Right renal pelvis (tissue), 4 donors: ENCODE data around the gene ETS2. TPM values are rescaled to one million over a fixed set of nuclear protein-coding genes. Genes with fewer than 3 reads are reported as not detected.

Experiments used
- DNase-seq, 4 donors: peaks; one replicate each; pipeline ENCODE4 v3.0.0-alpha.2; 2013; ENCODE audit warnings: low read depth in 4 of 4, low spot score in 3 of 4, missing footprints in 1 of 4
- polyA plus RNA-seq, 4 donors: library from polyadenylated mRNA; unstranded; fragments of 120-200 nt; gene quantifications; one replicate each; pipeline ENCODE4 v1.2.1, GENCODE V29; 2013; ENCODE audit not compliant: insufficient read length in 4 of 4

The ETS2 gene
- polyA plus RNA-seq, 4 donors: 48.6 to 60.1 (median 54.8) TPM

GRCh38 chr21:38777015-38777414 lies 28.7 kb upstream of the ETS2 start:
- no peak for DNase-seq

GRCh38 chr21:38777531-38777930 lies 28.2 kb upstream of the ETS2 start:
- DNase-seq: no peak

GRCh38 chr21:38780879-38781278 lies 24.9 kb upstream of the ETS2 start:
- no peak for DNase-seq

GRCh38 chr21:38784458-38785266 lies 21.1 kb upstream of the ETS2 start:
- DNase-seq: no peak

GRCh38 chr21:38785483-38785882 lies 20.2 kb upstream of the ETS2 start:
- DNase-seq: no peak

GRCh38 chr21:38787016-38787415 lies 18.7 kb upstream of the ETS2 start:
- DNase-seq: no peak

GRCh38 chr21:38787461-38788274 lies 18.1 kb upstream of the ETS2 start:
- no peak for DNase-seq

- no peak for DNase-seq
Measured at GRCh38 chr21:38788275-38788905, 17.3 kb upstream of the ETS2 start.

GRCh38 chr21:38789275-38789674 lies 16.5 kb upstream of the ETS2 start:
- no peak for DNase-seq

- no peak for DNase-seq
Measured at GRCh38 chr21:38790059-38790458, 15.7 kb upstream of the ETS2 start.

- DNase-seq: no peak
Measured at GRCh38 chr21:38790961-38791360, 14.8 kb upstream of the ETS2 start.

GRCh38 chr21:38792676-38793459 lies 12.9 kb upstream of the ETS2 start:
- no peak for DNase-seq

- no peak for DNase-seq
Measured at GRCh38 chr21:38793926-38794713, 11.6 kb upstream of the ETS2 start.

- DNase-seq: no peak
Measured at GRCh38 chr21:38794978-38795377, 10.8 kb upstream of the ETS2 start.

- DNase-seq: no peak
Measured at GRCh38 chr21:38795475-38795874, 10.3 kb upstream of the ETS2 start.

GRCh38 chr21:38796424-38796823 lies 9.3 kb upstream of the ETS2 start:
- no peak for DNase-seq

GRCh38 chr21:38797470-38797869 lies 8.3 kb upstream of the ETS2 start:
- DNase-seq: no peak

- DNase-seq: no peak
Measured at GRCh38 chr21:38798081-38798480, 7.6 kb upstream of the ETS2 start.

GRCh38 chr21:38798481-38798882 lies 7.2 kb upstream of the ETS2 start:
- DNase-seq: no peak
